ENCODE measurements around the gene SLC35F4.
"Not testable (repeated sequence)": the region's sequence is repeated elsewhere in the genome, so short reads cannot be mapped to it uniquely, and the experiment has no call there.

The SLC35F4 gene

DNA sequence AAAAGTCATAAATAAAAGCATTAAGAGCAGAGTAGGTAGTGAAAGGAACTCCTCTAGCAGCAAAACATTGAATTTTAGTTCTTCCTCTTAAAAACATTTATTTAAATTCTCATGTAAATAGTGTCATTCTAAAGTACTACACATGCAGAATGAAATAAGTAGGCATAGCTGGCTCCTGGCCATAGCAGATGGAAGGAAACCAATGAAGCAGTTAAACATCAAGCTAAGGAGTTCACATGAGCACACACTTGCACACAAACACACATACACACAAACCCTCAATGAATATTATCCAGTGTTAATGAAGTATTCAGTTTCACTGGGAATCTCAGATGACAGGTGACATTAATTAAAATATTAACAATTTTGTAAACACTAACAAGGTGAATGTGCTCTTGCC lies 69.3 kb downstream of the SLC35F4 start:
- no peak for DNase-seq (ENCODE audit: low read depth in 3 of 3)

- DNase-seq (ENCODE audit: low read depth in 3 of 3), result no peak
Observed at GRCh38 chr14:57785058-57785457, 80.8 kb downstream of the SLC35F4 start.

GRCh38 chr14:57771801-57772200 lies 94.1 kb downstream of the SLC35F4 start:
- no peak for DNase-seq (ENCODE audit: low read depth in 3 of 3)

GRCh38 chr14:57769863-57770523 lies 95.9 kb downstream of the SLC35F4 start:
- no peak for DNase-seq (ENCODE audit: low read depth in 3 of 3)

DNA sequence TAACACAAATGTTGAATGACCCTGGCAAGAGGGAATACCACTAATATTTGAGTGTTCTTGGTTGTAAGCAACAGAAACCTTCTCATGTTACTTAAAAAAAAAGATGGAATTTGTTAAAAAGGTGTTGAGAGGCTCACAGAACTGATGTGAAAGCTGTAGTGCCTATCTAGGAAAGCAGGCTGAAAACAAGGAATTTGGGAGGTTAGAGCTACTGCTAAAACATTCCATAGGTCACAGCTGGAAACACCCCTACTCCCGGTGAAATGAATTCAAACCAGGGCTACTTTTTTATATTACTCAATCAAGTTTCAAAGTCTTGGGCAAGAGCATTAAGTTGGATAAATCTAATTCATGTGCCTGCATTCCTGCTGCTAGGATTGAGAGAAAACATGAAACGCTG lies 104.1 kb downstream of the SLC35F4 start:
- no peak for DNase-seq (ENCODE audit: low read depth in 3 of 3)

DNA sequence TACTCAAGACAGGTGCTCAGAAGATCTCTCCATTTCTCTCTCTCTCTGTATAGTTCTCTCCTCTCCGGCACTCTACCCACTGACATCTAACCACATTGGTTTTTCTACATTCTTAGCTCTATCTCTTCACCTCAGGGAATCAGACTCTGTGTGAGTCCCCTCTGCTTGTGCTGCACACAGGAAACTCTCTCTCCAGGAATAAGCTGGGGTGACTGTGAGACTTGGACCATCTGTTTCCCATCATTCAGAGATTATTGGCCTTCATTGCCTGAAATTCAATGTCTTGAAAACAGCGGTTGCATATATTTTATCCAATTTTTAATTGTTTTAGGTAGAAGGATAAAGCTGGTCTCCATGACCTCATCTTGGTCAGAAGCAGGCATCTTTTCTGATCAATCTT lies 105.0 kb downstream of the SLC35F4 start:
- no peak for DNase-seq (ENCODE audit: low read depth in 3 of 3)

- no peak for DNase-seq (ENCODE audit: low read depth in 3 of 3)
Observed at GRCh38 chr14:57755018-57755521, 110.8 kb downstream of the SLC35F4 start.

DNA sequence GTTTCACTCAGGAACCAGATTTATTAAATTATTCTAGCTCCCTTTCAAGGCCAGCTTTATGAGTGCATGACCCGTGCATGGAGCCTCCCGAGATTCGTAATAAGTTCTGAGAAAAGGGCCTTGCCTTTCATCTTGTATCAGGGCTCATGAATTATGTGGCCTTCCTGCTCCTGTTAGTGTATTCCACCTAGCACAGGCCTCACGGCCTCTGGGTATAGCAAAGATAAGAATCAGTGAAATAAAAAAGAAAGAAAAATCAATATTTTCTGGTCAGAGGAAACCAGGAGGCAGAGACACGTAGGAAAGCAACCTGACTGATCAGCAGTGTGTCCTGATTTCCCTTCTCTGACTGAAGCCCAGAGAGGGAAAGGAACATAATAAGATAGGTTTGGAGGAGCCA lies 111.4 kb downstream of the SLC35F4 start:
- DNase-seq (ENCODE audit: low read depth in 3 of 3), result no peak

DNA sequence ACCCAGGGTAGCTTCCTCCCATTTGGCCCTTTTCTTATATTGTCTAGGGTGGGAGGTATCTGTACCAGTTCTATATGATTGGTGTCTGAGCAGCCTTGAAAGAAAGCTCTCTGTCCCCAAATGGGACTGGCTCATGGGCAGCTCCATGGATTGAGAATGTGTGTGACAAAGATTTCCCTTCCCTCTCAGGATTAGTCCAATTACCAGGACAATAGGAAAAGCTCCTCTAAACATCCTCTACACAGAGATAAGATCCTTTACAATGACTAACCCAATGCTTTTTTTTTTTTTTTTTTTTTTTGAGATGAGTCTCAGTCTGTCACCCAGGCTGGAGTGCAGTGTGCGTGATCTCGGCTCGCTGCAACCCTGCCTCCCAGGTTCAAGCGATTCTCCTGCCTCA lies 112.1 kb downstream of the SLC35F4 start:
- DNase-seq (ENCODE audit: low read depth in 3 of 3), result no peak

DNA sequence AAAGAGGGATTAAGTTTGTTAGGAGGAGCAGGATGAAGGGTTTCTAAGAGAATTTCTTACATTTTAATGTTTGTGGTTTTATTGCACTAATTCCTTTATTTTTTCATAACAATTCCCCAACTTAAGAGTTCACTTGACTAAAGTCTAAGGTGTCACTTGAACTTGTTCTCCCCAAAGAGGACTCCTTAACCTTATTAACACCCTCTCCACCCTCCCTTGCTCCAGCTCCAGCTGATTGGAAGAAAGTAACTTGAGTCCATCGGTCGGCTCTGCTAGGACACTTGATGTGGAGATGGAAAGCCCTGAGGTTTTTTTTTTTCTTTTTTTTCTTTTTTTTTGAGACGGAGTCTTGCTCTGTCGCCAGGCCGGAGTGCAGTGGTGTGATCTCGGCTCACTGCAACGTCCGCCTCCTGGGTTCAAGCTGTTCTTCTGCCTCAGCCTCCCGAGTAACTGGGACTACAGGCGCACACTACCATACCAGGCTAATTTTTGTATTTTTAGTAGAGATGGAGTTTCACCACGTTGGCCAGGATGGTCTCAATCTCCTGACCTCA lies 113.7 kb downstream of the SLC35F4 start:
- DNase-seq (ENCODE audit: low read depth in 3 of 3), result not testable (repeated sequence)

GRCh38 chr14:57751400-57751799 lies 114.5 kb downstream of the SLC35F4 start:
- no peak for DNase-seq (ENCODE audit: low read depth in 3 of 3)

DNA sequence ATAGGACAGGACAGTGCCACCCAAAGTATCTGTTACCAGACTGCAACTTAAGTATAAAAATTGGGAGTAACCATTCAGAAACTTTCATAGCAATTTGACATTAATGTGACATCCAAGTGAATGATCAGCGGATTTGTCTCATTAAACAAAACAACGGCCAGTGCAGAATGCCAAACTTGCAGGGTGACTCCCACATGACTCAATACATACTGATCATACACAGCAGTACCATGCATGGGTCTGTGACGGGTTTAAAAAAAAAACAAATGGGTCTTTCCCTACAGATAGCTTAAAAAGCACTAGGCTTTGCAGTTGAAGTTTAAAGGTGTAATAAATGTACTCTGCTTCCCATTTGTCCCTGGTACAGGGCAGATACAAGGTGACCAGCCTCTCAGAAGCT lies 116.6 kb downstream of the SLC35F4 start:
- no peak for DNase-seq (ENCODE audit: low read depth in 3 of 3)

GRCh38 chr14:57748279-57748678 lies 117.6 kb downstream of the SLC35F4 start:
- DNase-seq (ENCODE audit: low read depth in 3 of 3), result no peak

GRCh38 chr14:57747036-57747435 lies 118.9 kb downstream of the SLC35F4 start:
- DNase-seq (ENCODE audit: low read depth in 3 of 3), result no peak

GRCh38 chr14:57746563-57746962 lies 119.3 kb downstream of the SLC35F4 start:
- DNase-seq (ENCODE audit: low read depth in 3 of 3), result no peak

DNA sequence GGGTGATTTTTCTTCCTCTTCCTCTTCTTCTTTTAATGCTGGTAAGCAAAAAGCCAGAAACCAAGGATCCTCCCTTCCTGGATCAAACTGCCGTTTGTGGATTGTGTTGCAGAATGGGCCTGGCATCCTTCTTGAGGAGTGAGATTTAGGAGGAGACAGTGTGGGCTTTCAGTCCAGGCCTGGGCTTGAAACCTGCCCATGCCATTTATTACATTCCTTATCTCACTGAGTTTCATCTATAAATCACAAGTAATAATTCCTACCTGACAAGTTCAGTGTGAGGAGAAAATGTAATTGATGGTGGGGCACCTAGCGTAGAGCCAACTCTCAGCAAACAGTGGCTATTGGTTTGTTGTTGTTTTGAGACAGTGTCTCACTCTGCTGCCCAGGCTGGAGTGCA lies 126.4 kb downstream of the SLC35F4 start:
- DNase-seq (ENCODE audit: low read depth in 3 of 3), result no peak

- no peak for DNase-seq (ENCODE audit: low read depth in 3 of 3)
Observed at GRCh38 chr14:57737598-57737997, 128.3 kb downstream of the SLC35F4 start.

DNA sequence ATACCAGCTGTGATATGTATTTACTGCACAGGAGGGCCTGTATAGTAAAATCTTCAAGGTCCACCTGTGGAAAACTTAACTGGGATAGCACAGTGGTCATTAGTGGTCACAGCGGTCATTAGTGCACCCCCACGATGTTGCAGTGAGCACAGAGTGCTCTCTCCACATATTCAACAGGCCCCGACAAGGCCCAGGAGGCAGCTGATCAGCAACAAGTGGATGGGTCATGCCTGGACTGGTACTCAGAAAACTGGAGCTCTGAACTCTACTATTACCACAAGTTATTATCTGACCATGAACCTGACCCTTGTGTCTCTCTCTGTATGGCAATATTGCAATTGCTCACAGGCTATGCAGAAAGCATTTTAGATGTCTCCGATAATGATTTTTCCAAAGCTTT lies 129.5 kb downstream of the SLC35F4 start:
- DNase-seq (ENCODE audit: low read depth in 3 of 3), result no peak

DNA sequence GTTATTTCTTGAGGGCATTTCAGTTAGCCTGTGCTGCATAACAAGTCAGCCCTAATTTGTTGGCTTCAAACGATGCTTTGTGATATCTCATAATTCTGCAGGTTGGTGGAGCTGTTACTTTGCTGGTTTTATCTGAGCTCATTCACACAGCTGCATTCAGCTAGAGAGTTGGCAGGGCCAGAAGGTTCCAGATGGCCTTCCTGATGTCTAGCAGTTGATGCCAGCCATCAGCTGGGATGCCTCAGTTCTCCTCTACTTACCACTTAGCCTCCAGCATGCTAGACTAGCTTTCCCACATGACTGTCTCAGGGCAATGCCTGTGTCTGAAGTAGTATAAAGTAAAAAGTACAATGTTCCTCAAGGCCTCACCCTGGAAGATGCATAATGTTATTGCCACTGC lies 130.6 kb downstream of the SLC35F4 start:
- no peak for DNase-seq (ENCODE audit: low read depth in 3 of 3)

- no peak for DNase-seq (ENCODE audit: low read depth in 3 of 3)
Observed at GRCh38 chr14:57732463-57733285, 133.2 kb downstream of the SLC35F4 start.

DNA sequence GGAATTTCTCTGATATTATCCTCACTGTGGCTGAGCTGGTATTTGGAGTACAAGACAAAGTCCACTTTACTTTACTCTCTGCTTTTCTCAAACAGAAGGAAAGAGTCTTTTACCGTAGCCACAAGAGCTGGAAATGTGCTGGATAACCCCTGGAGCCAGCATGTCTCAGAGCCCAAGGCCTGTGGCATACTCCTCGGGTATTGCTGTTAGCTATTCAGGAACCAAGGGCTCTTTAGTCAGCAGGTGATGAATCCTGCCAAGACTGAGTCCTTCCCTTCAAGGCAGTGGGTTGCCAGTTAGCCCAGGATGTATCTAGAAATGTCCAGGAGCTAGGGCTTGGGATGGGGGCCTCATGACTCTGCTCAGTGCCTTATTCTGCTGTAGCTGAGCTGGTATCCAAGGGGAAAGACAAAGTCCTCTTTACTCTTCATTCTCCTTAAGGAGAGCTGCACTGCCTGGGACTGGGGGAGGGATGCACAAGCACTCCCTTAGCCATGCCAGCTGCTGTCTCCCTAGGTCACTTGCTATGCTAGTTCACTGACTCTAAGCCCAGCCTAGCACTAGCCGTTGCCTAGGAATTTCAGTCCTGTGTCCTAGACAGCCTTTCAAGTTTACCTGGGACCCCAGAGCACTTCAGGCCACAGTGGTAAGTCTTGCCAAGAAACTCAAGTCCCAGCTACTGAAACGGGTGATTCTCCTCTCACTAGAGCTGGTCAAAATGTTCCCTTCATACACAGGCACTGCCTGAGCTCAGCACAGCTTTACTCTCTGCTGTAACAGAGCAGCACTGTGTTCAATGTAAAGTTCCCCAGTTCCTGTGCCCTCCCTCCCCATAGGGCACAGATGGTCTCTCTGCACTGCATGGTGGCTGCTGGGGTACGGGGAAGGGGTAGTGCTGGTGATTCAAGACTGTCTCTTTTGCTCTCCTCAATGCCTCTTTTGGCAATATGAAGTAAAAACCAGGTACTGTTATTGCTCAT lies 136.4 kb downstream of the SLC35F4 start:
- no peak for DNase-seq (ENCODE audit: low read depth in 3 of 3)

Measured in stimulated activated CD4-positive, alpha-beta T cell treated with anti-CD3 and anti-CD28 coated beads, TNF-alpha, amount 100 ng/mL, for 24 hours (primary cell).